Kasumi-1 (cell line): ENCODE measurements around the gene PIGR.

Source experiments
- DNase-seq, 2 experiments: peaks; one replicate each; lab custom pipeline; 2025; lab: John Stamatoyannopoulos, UW

PIGR gene

DNA sequence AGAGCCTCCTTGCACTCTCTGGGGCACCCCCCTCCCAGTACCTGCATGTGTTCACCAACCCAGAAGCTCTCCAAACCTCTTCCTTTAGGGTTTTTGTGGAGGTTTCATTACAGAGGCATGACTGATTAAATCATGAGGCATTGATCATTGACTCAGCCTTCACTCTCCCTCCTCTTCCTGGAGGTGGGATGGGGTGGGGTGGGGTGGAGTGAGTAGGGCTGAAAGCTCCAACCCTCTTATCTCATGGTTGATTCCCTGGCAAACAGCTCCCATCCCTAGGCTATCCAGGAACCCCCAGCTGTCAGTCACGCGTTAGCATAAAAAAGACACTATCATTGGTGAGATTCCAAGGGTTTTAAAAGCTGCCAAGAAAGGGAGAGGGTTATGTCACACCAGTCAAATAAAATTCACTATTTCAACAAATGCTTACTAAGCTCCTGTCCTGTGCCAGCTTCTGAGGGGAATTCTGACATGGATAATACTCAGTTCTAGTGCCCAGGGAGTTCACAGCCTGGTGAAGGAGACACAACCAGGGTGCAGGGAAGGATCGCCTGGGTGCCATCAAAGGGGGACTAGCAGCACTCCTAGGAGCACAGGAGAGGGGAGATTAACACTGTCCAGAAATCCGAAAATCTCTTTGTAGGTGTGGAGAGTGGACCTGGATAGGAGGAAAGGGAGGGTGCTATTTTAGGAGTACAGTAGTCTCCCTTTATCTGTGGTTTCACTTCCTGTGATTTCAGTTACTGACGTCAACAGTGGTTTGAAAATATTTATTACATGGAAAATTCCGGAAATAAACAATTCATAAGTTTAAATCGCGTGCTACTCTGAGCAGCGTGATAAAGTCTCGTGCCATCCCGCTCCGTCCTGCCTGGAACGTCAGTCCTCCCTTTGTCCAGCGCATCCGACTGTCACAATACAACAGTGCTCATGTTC lies 55.9 kb downstream of the PIGR start:
- DNase-seq, result no peak

DNA sequence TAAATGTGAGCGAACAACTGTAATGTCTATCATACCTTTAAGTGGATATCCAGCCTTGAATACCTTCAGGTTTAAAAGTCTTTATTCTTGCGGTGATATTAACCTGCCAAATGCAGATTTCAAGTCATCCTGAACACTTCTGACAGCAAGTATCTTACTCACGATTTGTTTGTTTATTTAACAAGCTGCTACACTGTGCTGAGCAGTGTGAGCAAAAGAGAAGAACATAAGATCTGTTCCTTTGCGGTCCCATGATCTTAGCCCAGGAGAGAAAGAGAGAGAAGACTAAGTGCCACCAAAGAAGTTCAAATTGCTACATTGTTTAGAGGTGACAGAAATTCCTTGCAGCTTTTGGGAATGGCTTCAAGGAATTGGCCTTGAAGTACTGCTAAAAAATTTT lies 58.6 kb downstream of the PIGR start:
- no peak for DNase-seq

DNA sequence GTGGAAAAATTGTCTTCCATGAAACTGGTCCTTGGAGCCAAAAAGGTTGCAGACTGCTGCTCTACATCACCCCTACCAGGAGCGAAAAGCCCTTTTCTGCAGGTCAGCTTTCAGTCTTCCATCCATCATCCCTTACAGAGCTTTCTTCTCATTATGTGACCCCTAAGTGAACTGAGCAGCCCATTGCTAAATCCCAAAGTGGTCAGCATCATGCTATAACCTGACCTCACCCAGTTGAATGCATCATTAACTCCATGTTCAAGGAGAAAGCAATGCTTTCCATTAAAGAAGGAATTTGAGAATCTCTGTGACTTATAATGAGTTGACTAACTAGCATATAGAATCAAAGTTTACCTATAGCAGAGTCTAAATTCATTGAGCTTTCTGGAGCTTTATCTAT lies 59.4 kb downstream of the PIGR start:
- DNase-seq, result no peak

DNA sequence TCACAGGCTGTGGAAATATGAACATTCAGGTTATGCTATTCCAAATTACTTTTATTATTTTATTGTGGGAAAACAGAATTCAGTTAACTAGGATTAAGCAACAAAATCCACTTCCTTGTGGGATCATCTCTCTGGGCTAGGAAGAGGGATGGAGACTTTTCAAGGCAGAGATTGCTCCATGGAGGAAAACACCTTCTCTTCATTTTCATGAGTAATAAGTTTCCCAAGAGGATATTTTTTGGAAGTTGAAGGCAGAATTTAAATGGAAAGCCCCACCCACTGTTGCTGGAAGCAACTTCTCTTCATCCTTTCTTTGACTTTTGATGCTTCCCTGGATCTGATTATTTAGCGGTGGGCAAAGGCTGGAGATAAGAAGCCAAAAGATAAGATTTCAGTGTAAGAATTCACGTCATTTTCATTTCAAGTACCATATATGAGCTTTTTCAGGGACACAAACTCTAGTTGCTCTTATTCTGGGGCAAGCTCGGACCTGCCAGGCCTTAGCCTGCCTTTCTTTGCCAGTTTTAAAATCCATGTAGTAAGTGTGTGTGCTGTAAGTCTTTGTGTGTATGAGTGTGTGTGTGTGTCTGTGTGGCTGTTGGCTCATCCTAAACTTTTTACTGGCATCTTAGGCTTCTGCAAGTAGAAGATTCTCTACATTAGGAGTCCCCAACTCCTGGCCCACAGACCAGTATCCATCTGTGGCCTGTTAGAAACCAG lies 60.8 kb downstream of the PIGR start:
- DNase-seq, result no peak

DNA sequence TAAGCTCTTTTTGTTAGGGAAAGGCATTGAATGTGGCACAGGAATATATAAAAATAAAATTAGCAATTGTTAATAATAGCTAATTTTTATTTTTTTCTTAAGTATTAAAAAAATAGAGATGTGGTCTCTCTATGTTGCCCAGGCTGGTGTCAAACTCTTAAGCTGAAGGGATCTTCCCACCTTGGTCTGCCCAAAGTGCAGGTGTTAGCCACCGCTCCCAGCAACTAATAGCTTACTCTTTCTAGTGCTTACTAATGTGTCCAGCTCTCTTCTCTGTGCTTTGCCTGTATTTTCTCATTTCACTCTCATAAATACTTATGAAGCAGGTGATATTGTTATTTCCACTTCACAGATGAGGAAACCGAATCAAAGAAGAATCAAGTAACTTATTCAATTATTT lies 62.4 kb downstream of the PIGR start:
- no peak for DNase-seq

DNA sequence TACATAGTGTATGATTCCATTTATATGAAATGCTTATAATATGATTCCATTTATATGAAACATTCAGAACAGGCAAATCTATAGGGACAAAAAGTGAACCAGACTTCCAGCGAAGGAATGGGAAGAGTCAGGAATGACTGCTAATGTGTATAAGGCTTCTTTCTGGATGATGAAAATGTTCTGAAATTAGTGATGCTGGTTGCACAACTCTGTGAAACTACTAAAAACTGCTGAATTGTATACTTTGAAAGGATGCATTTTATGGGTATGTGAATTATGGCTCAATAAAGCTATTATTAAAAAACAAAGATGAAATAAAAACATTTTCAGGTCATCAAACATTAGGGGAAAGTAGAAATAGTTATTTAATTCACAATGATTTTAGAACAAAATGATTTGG lies 63.1 kb downstream of the PIGR start:
- DNase-seq, result no peak

DNA sequence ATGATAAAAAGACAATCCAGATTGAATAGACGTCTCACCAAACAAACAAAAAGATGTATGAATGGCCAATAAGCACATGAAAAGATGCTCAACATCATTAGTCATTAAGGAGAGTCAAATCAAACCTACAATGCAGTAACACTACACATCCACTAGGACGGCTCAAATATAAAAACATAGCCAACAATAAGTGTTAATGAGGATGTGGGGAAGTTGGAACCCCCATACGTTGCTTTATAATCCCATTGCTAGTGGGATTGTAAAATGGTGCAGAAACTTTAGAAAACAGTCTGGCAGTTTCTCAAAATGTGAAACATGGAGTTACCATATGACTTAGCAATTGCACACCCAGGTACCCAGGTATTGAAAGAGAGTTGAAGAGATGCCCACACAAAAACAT lies 63.7 kb downstream of the PIGR start:
- peak in 1 of 2 experiments; percentile 3 for DNase-seq

DNA sequence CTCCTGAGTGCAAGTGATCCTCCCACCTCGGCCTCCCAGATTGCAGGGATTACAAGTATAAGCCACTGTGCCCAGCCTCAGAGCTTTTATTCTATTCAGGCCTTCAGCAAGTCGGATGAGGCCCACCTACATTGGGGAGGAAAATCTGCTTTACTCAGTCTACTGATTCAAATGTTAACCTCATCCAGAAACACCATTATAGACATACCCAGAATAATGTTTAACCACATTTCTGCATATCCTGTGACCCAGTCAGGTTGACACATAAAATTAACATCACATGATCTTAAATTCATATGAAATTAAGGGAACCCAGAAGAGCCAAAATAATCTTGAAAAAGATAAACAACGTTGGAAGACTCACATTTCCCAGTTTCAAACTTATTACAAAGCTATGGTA lies 66.0 kb downstream of the PIGR start:
- DNase-seq, result no peak
